WTC11 (cell line): ENCODE measurements around the gene LRRC32.

Experiments
- NR2C2 ChIP-seq: sonication (generic); formaldehyde crosslinking; IDR thresholded peaks from 2 replicates; pipeline ENCODE4 v1.8.0; 2022; ENCODE audit warnings: mild to moderate bottlenecking, missing genetic modification reagents
- SOX15 ChIP-seq: fragments of 250-450 bp; sonication (Bioruptor Pico); IDR thresholded peaks from 2 replicates; pipeline ENCODE4 v1.9.0; 2021; ENCODE audit warnings: mild to moderate bottlenecking
- TF ChIP-seq, protein P1 (sequence below): fragments of 200-600 bp; IDR thresholded peaks from 2 replicates; pipeline ENCODE4 v1.8.0; 2022; ENCODE audit warnings: antibody characterized with exemption

DNA sequence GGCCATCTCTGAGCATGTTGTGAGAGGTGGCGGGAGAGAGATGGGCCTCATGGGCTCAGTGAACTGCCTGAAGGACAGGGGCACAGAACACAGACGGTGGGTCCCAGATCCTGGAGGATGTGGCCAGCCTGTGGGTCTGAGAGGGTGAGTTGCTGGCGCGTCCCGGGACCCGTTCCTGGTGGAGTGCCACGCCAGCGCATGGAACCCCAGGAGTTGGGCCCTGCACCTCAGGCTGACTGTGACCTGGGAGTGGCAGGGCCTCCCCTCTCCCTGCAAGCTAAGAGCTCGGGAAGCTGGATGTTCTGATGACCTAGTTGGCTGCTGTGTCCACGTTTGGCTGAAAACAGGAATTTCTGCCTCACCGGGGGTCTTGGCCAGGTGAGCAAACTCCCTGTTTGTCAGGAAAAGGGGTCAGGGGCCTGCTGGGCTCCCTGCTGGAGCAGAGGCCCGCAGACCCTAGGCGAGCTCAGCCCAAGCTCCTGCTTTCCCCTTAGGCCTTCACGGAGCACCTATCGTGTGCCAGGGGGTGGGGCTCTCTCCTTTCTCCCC lies 15.0 kb downstream of the LRRC32 start:
- TF ChIP-seq, protein P1, sequence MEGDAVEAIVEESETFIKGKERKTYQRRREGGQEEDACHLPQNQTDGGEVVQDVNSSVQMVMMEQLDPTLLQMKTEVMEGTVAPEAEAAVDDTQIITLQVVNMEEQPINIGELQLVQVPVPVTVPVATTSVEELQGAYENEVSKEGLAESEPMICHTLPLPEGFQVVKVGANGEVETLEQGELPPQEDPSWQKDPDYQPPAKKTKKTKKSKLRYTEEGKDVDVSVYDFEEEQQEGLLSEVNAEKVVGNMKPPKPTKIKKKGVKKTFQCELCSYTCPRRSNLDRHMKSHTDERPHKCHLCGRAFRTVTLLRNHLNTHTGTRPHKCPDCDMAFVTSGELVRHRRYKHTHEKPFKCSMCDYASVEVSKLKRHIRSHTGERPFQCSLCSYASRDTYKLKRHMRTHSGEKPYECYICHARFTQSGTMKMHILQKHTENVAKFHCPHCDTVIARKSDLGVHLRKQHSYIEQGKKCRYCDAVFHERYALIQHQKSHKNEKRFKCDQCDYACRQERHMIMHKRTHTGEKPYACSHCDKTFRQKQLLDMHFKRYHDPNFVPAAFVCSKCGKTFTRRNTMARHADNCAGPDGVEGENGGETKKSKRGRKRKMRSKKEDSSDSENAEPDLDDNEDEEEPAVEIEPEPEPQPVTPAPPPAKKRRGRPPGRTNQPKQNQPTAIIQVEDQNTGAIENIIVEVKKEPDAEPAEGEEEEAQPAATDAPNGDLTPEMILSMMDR = no peak
- TF ChIP-seq SOX15 (CRISPR knock-in tag) (no peak), NR2C2 (CRISPR knock-in tag) (no peak)
